KMS-11 (cell line): ENCODE measurements around the gene KRT38.

Source experiments
- H2AFZ ChIP-seq: fragments of 200-600 bp; sonication (generic); 2 replicates; pipeline ENCODE4 v1.6.1; 2016; ENCODE audit warnings: antibody characterized with exemption, mixed run types, low read depth
- H3K27ac ChIP-seq: fragments of 200-600 bp; sonication (generic); 2 replicates; pipeline ENCODE4 v1.6.1; 2016; ENCODE audit warnings: mild to moderate bottlenecking, mixed run types
- H3K27me3 ChIP-seq: fragments of 200-600 bp; sonication (generic); 2 replicates; pipeline ENCODE4 v1.6.1; 2017; ENCODE audit warnings: mild to moderate bottlenecking, low read depth, mixed run types, moderate library complexity; ENCODE audit not compliant: insufficient read depth
- H3K36me3 ChIP-seq: fragments of 200-600 bp; sonication (generic); 2 replicates; pipeline ENCODE4 v1.6.1; 2017; ENCODE audit warnings: mild to moderate bottlenecking, mixed run types; ENCODE audit not compliant: insufficient read depth
- H3K4me1 ChIP-seq: fragments of 200-600 bp; sonication (generic); 2 replicates; pipeline ENCODE4 v1.6.1; 2016; ENCODE audit warnings: mild to moderate bottlenecking, low read depth, mixed run types; ENCODE audit not compliant: poor library complexity, severe bottlenecking
- H3K4me2 ChIP-seq: fragments of 200-600 bp; sonication (generic); 2 replicates; pipeline ENCODE4 v1.7.0; 2016; ENCODE audit warnings: mild to moderate bottlenecking, mixed run types
- H3K4me3 ChIP-seq: fragments of 200-600 bp; sonication (generic); IDR thresholded peaks from 2 replicates; pipeline ENCODE4 v1.6.1; 2017; ENCODE audit warnings: low read depth, low read length, mixed read lengths; ENCODE audit not compliant: insufficient read depth
- H3K79me2 ChIP-seq: fragments of 200-600 bp; sonication (generic); 2 replicates; pipeline ENCODE4 v1.6.1; 2016; ENCODE audit warnings: low read depth, mixed run types; ENCODE audit not compliant: insufficient read depth
- H3K9ac ChIP-seq: fragments of 200-600 bp; sonication (generic); 2 replicates; pipeline ENCODE4 v1.6.1; 2016; ENCODE audit warnings: mild to moderate bottlenecking, mixed run types
- H4K20me1 ChIP-seq: fragments of 200-600 bp; sonication (generic); 2 replicates; pipeline ENCODE4 v1.6.1; 2016; ENCODE audit warnings: mild to moderate bottlenecking, mixed run types; ENCODE audit not compliant: insufficient read depth
- CTCF ChIP-seq: fragments of 200-600 bp; sonication (generic); conservative IDR thresholded peaks from 2 replicates; pipeline ENCODE4 v1.6.1; 2017; ENCODE audit warnings: low read depth, mild to moderate bottlenecking, antibody characterized with exemption, low read length, moderate library complexity, mixed read lengths

Gene KRT38

GRCh38 chr17:41456204-41456603 is 15.4 kb upstream of the KRT38 start:
- no peaks in the 10 kb centered on the region for H3K27me3 ChIP-seq
- no peak overlapping the region for H3K27ac ChIP-seq
- H3K4me2 ChIP-seq: no peak overlapping the region
- H3K9ac ChIP-seq: no peak overlapping the region
- no peaks in the 10 kb centered on the region for H3K79me2 ChIP-seq
- no peaks in the 10 kb centered on the region for H3K4me1 ChIP-seq
- H2AFZ ChIP-seq: no peak overlapping the region
- H3K36me3 ChIP-seq: no peaks in the 10 kb centered on the region
- TF ChIP-seq CTCF: no peak
- H4K20me1 ChIP-seq: no peaks in the 10 kb centered on the region
- H3K4me3 ChIP-seq: no peak overlapping the region

GRCh38 chr17:41455236-41455635 is 14.5 kb upstream of the KRT38 start:
- H3K27ac ChIP-seq: no peak overlapping the region
- TF ChIP-seq CTCF: no peak
- H3K4me3 ChIP-seq: no peak overlapping the region
- no peak overlapping the region for H2AFZ ChIP-seq
- no peaks in the 10 kb centered on the region for H3K36me3 ChIP-seq
- no peaks in the 10 kb centered on the region for H3K4me1 ChIP-seq
- no peaks in the 10 kb centered on the region for H3K27me3 ChIP-seq
- H3K9ac ChIP-seq: no peak overlapping the region
- H3K4me2 ChIP-seq: no peak overlapping the region
- H3K79me2 ChIP-seq: no peaks in the 10 kb centered on the region
- no peaks in the 10 kb centered on the region for H4K20me1 ChIP-seq

GRCh38 chr17:41453066-41453465 is 12.3 kb upstream of the KRT38 start:
- TF ChIP-seq CTCF: no peak
- Histone ChIP-seq H3K4me3 (no peak overlapping the region), H3K9ac (no peak overlapping the region), H3K79me2 (no peaks in the 10 kb centered on the region), H4K20me1 (no peaks in the 10 kb centered on the region), H3K4me1 (no peaks in the 10 kb centered on the region), H2AFZ (no peak overlapping the region), H3K4me2 (no peak overlapping the region), H3K36me3 (no peaks in the 10 kb centered on the region), H3K27ac (no peak overlapping the region), H3K27me3 (no peaks in the 10 kb centered on the region)

GRCh38 chr17:41452281-41452680 is 11.5 kb upstream of the KRT38 start:
- no peak for TF ChIP-seq CTCF
- no peak overlapping the region for H2AFZ ChIP-seq

More at GRCh38 chr17:41452281-41452680, 11.5 kb upstream of the KRT38 start:
- H4K20me1 ChIP-seq: no peaks in the 10 kb centered on the region
- H3K27ac ChIP-seq: no peak overlapping the region
- H3K79me2 ChIP-seq: no peaks in the 10 kb centered on the region
- no peak overlapping the region for H3K4me2 ChIP-seq
- no peaks in the 10 kb centered on the region for H3K27me3 ChIP-seq
- no peak overlapping the region for H3K9ac ChIP-seq
- H3K4me3 ChIP-seq: no peak overlapping the region
- no peaks in the 10 kb centered on the region for H3K36me3 ChIP-seq
- no peaks in the 10 kb centered on the region for H3K4me1 ChIP-seq
